Uterus (tissue), 2 donors: Measurements from ENCODE around the gene CDC16.

Experiments
- CTCF ChIP-seq, 4 experiments: fragments of 200-600 bp in 2 of 4; fragments of 450-650 bp in 2 of 4; sonication (generic) in 2 of 4; IDR thresholded peaks; one replicate each; pipeline ENCODE4 v1.5.1; 2016 to 2019; ENCODE audit warnings: antibody characterized with exemption in 4 of 4, mild to moderate bottlenecking in 2 of 4, moderate library complexity in 1 of 4
- POLR2A ChIP-seq, 2 donors: fragments of 450-650 bp; IDR thresholded peaks; one replicate each; pipeline ENCODE4 v1.6.1; 2016; ENCODE audit warnings: antibody characterized with exemption in 2 of 2, mild to moderate bottlenecking in 1 of 2, moderate library complexity in 1 of 2

DNA sequence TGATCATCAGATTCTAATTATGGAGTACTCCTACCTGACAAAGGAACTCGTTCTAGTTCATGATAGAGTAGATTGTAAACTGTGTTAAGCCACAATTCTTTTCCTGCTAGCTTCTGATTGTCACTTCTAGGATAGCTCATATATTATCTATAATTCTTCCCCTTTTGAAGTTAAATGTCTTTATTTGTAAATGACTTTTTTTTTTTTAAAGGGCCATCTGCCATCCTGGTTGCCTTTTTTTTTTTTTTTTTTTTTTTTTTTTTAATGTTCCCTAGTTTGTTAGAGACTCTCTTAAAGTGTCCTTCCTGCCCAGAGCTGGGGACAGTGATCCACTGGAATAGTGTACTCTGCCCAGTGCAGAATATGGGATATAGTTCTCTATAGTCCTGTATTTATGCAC is 83.9 kb downstream of the CDC16 start:
- no peak for TF ChIP-seq CTCF (IDR thresholded peaks at IDR 0.05)
- TF ChIP-seq POLR2A (IDR thresholded peaks at IDR 0.05), result no peak
